HCT116 (cell line): Measurements from ENCODE around the gene FDXR. TPM values are rescaled to one million over a fixed set of nuclear protein-coding genes. Genes with fewer than 3 reads are reported as not detected.

Experiments used
- ATAC-seq: fragments of 200-7000 bp; cut with Tn5 transposase; 2 replicates; pipeline ENCODE4 v1.9.1; 2020; ENCODE audit warnings: mild to moderate bottlenecking, moderate library complexity
- BruUV-seq: library from RNA; stranded (reverse); fragments of 400-500 nt; replicated peaks from 2 replicates; lab custom pipeline; 2021; lab: Mats Ljungman, UMichigan
- CTCF ChIA-PET: fragments of 300-600 bp; sonication (Branson Sonifier 250); formaldehyde crosslinking; loops from one replicate; lab custom pipeline; 2021; ENCODE audit warnings: antibody characterized with exemption; lab: Charles Lee
- POLR2A ChIA-PET: fragments of 300-600, 350-600 bp; sonication (Branson Sonifier 250); formaldehyde crosslinking; loops from one replicate; lab custom pipeline; 2021; ENCODE audit warnings: antibody characterized with exemption; lab: Charles Lee
- RAD21 ChIA-PET, 2 experiments: fragments of 300-600 bp; sonication (Branson Sonifier 250); formaldehyde crosslinking; loops; one replicate each; lab custom pipeline; 2023; ENCODE audit warnings: low total read pairs in 2 of 2; ENCODE audit not compliant: uncharacterized antibody in 2 of 2, unreplicated experiment in 2 of 2, low non-redundant PET in 1 of 2; lab: Charles Lee
- DNase-seq: peaks from one replicate; pipeline ENCODE4 v3.0.0-alpha.2; 2010; ENCODE audit warnings: low read depth, low spot score
- H2AFZ ChIP-seq: fragments of 200-600 bp; shearing (Covaris generic), sonication (generic); 2 replicates; pipeline ENCODE4 v1.6.1; 2017; ENCODE audit warnings: low read depth, mixed run types, mixed read lengths, antibody characterized with exemption, low read length; ENCODE audit not compliant: poor library complexity, severe bottlenecking
- H3K27ac ChIP-seq: 2 replicates; pipeline ENCODE4 v1.5.1; 2012; ENCODE audit warnings: low read depth, low read length
- H3K27me3 ChIP-seq: fragments of 200-600 bp; sonication (generic); 2 replicates; pipeline ENCODE4 v1.6.1; 2016; ENCODE audit warnings: mixed run types, low read length, mixed read lengths; ENCODE audit not compliant: insufficient read depth
- H3K36me3 ChIP-seq, 2 experiments: fragments of 200-500 bp in 1 of 2; fragments of 200-600 bp in 1 of 2; sonication (Bioruptor generic) in 1 of 2; sonication (generic) in 1 of 2; 2 replicates each; pipeline versions ENCODE4 v1.5.1 to v1.6.1; 2014 to 2016; ENCODE audit warnings: low read length in 2 of 2, inconsistent platforms in 1 of 2, mixed read lengths in 1 of 2, mixed run types in 1 of 2; ENCODE audit not compliant: insufficient read depth in 2 of 2, control insufficient read depth in 1 of 2
- H3K4me1 ChIP-seq, 2 experiments: fragments of 200-600 bp in 1 of 2; sonication (generic) in 1 of 2; 2 replicates each; pipeline versions ENCODE4 v1.5.1 to v1.6.1; 2012 to 2017; ENCODE audit warnings: low read length in 2 of 2, inconsistent platforms in 1 of 2, mild to moderate bottlenecking in 1 of 2, mixed read lengths in 1 of 2, mixed run types in 1 of 2, moderate library complexity in 1 of 2; ENCODE audit not compliant: insufficient read depth in 2 of 2, control insufficient read depth in 1 of 2
- H3K4me2 ChIP-seq: fragments of 200-600 bp; sonication (generic); 2 replicates; pipeline ENCODE4 v1.6.1; 2017; ENCODE audit warnings: mixed run types, low read length, mixed read lengths
- H3K4me3 ChIP-seq, 2 experiments: fragments of 200-600 bp in 1 of 2; sonication (generic) in 1 of 2; replicated peaks in 1 of 2; 2 replicates each; pipeline ENCODE4 v1.5.1; 2011 to 2016; ENCODE audit warnings: low read length in 2 of 2, control low read depth in 1 of 2, low read depth in 1 of 2, mild to moderate bottlenecking in 1 of 2, mixed read lengths in 1 of 2, mixed run types in 1 of 2
- H3K79me2 ChIP-seq: fragments of 200-600 bp; sonication (generic); 2 replicates; pipeline ENCODE4 v1.6.1; 2017; ENCODE audit warnings: mild to moderate bottlenecking, mixed run types, low read length, moderate library complexity, mixed read lengths; ENCODE audit not compliant: insufficient read depth
- H3K9ac ChIP-seq: fragments of 200-600 bp; sonication (generic); 2 replicates; pipeline ENCODE4 v1.6.1; 2016; ENCODE audit warnings: low read length, mixed read lengths
- H3K9me2 ChIP-seq: fragments of 200-600 bp; sonication (generic), shearing (Covaris generic); 2 replicates; pipeline ENCODE4 v1.6.1; 2017; ENCODE audit warnings: mixed run types, mild to moderate bottlenecking, moderate library complexity; ENCODE audit not compliant: insufficient read depth
- H3K9me3 ChIP-seq, 2 experiments: fragments of 200-500 bp in 1 of 2; fragments of 200-600 bp in 1 of 2; sonication (Bioruptor generic) in 1 of 2; sonication (generic) in 1 of 2; 2 replicates each; pipeline ENCODE4 v1.6.1; 2014 to 2017; ENCODE audit warnings: low read length in 2 of 2, mixed read lengths in 2 of 2, inconsistent platforms in 1 of 2, low read depth in 1 of 2, mild to moderate bottlenecking in 1 of 2, mixed run types in 1 of 2, moderate library complexity in 1 of 2; ENCODE audit not compliant: control insufficient read depth in 1 of 2, insufficient read depth in 1 of 2
- H4K20me1 ChIP-seq: fragments of 200-600 bp; sonication (generic), shearing (Covaris generic); 2 replicates; pipeline ENCODE4 v1.6.1; 2017; ENCODE audit warnings: mixed run types, mild to moderate bottlenecking, moderate library complexity; ENCODE audit not compliant: insufficient read depth
- EZH2phosphoT487 ChIP-seq: fragments of 200-600 bp; IDR thresholded peaks from 2 replicates; pipeline ENCODE4 v1.6.1; 2018; ENCODE audit warnings: antibody characterized with exemption, borderline replicate concordance
- MAX ChIP-seq: IDR thresholded peaks from 2 replicates; pipeline ENCODE4 v1.6.1; 2012
- POLR2A ChIP-seq: IDR thresholded peaks from 2 replicates; pipeline ENCODE4 v1.7.0; 2011; ENCODE audit warnings: borderline replicate concordance; ENCODE audit not compliant: insufficient read depth, insufficient read length; ENCODE audit errors: extremely low read depth
- RAD21 ChIP-seq: IDR thresholded peaks from 2 replicates; pipeline ENCODE4 v1.6.1; 2012; ENCODE audit warnings: low read depth, mild to moderate bottlenecking
- SP1 ChIP-seq: IDR thresholded peaks from 2 replicates; pipeline ENCODE4 v1.6.1; 2012; ENCODE audit warnings: low read depth
- TCF7L2 ChIP-seq: IDR thresholded peaks from 2 replicates; pipeline ENCODE4 v1.7.0; 2011; ENCODE audit warnings: borderline replicate concordance, inconsistent platforms; ENCODE audit not compliant: insufficient read depth, insufficient read length; ENCODE audit errors: extremely low read depth
- YY1 ChIP-seq: IDR thresholded peaks from 2 replicates; pipeline ENCODE4 v1.6.1; 2011; ENCODE audit warnings: low read length, low read depth, moderate library complexity, mild to moderate bottlenecking; ENCODE audit not compliant: insufficient replicate concordance; ENCODE audit errors: extremely low read depth
- ZNF274 ChIP-seq: fragments of 200-500 bp; sonication (Bioruptor generic); IDR thresholded peaks from 2 replicates; pipeline ENCODE4 v1.6.1; 2014; ENCODE audit warnings: mild to moderate bottlenecking, low read depth, low read length, inconsistent platforms
- intact Hi-C: fragments of 100-400 bp; cut with micrococcal nuclease; formaldehyde crosslinking; loops from 2 replicates; pipeline ENCODE4 v1.10.0; 2022
- total RNA-seq: library from RNA; stranded (reverse); gene quantifications from one replicate; pipeline ENCODE4 v1.2.1, GENCODE V29; 2021; ENCODE audit not compliant: unreplicated experiment
- TF ChIP-seq, protein P1 (sequence below): IDR thresholded peaks from 2 replicates; pipeline ENCODE4 v1.6.1; 2011; ENCODE audit warnings: mild to moderate bottlenecking, low read length, moderate library complexity; ENCODE audit not compliant: insufficient replicate concordance; ENCODE audit errors: extremely low read depth
- TF ChIP-seq, protein P2 (sequence below): IDR thresholded peaks from 2 replicates; pipeline ENCODE4 v1.6.1; 2012; ENCODE audit warnings: low read depth

The FDXR gene
- total RNA-seq, 1 experiment from 2014 or later = 98.8 TPM

DNA sequence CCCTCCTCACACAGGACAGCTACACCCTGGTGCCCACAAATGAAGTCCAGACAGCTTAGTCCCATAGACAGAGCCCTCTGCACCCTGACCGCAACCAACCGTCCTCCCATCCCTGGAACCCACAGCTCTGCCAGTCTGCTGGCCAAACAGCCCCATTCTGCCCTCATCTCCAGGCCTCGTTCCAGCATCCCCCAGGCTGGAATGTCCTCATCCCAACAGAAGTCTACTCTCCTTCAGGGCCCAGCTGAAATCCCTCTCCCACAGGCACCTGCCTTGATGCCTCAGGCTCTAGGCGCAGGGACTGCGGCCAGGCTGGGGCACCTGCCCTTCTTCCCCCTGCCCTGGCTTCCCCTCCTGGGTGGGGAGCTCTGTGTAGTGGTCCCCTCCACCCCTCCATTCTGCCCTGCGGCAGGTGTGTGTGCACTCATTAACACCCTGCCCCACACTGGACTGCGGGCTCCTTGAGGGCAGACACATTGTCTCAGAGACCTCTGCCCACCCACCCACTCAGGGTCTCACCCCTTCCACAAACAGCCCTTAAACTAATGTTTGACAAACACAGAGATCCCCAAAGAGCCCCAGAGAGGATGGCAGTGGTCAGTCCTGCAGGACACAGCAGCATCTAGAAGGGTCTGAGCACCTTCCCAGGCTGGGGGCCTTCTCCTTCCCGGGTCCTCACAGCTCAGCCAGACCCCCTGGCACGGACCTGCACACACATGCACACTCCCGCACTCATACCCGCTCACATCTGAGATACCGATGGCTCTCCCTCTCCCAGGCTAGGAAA is 13.9 kb downstream of the FDXR start:
- intact Hi-C loops = no loop called here
- TF ChIP-seq MAX = no peak
- no peak for TF ChIP-seq EZH2phosphoT487
- no peak for TF ChIP-seq ZNF274
- no peak for TF ChIP-seq YY1
- no peak for TF ChIP-seq SP1
- TF ChIP-seq RAD21 = no peak
- no peak for TF ChIP-seq TCF7L2
- TF ChIP-seq, protein P1, sequence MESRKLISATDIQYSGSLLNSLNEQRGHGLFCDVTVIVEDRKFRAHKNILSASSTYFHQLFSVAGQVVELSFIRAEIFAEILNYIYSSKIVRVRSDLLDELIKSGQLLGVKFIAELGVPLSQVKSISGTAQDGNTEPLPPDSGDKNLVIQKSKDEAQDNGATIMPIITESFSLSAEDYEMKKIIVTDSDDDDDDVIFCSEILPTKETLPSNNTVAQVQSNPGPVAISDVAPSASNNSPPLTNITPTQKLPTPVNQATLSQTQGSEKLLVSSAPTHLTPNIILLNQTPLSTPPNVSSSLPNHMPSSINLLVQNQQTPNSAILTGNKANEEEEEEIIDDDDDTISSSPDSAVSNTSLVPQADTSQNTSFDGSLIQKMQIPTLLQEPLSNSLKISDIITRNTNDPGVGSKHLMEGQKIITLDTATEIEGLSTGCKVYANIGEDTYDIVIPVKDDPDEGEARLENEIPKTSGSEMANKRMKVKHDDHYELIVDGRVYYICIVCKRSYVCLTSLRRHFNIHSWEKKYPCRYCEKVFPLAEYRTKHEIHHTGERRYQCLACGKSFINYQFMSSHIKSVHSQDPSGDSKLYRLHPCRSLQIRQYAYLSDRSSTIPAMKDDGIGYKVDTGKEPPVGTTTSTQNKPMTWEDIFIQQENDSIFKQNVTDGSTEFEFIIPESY = no peak
- TF ChIP-seq, protein P2, sequence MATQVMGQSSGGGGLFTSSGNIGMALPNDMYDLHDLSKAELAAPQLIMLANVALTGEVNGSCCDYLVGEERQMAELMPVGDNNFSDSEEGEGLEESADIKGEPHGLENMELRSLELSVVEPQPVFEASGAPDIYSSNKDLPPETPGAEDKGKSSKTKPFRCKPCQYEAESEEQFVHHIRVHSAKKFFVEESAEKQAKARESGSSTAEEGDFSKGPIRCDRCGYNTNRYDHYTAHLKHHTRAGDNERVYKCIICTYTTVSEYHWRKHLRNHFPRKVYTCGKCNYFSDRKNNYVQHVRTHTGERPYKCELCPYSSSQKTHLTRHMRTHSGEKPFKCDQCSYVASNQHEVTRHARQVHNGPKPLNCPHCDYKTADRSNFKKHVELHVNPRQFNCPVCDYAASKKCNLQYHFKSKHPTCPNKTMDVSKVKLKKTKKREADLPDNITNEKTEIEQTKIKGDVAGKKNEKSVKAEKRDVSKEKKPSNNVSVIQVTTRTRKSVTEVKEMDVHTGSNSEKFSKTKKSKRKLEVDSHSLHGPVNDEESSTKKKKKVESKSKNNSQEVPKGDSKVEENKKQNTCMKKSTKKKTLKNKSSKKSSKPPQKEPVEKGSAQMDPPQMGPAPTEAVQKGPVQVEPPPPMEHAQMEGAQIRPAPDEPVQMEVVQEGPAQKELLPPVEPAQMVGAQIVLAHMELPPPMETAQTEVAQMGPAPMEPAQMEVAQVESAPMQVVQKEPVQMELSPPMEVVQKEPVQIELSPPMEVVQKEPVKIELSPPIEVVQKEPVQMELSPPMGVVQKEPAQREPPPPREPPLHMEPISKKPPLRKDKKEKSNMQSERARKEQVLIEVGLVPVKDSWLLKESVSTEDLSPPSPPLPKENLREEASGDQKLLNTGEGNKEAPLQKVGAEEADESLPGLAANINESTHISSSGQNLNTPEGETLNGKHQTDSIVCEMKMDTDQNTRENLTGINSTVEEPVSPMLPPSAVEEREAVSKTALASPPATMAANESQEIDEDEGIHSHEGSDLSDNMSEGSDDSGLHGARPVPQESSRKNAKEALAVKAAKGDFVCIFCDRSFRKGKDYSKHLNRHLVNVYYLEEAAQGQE = no peak
- TF ChIP-seq POLR2A = no peak
- CTCF ChIA-PET = interaction anchor here (1.3 to 3.0 kb wide), 4 partner anchors 12 to 114 kb away, joined by 3 to 17 read pairs (median 6); partner anchors contain the start of gene FDXR
- H2AFZ ChIP-seq = no peak overlapping the region
- H3K4me2 ChIP-seq = no peak overlapping the region
- peaks cover 0 to 12% of the 10 kb centered on the region in 2 experiments; a peak in 1 of 4 replicates for H3K4me1 ChIP-seq
- H3K9me3 ChIP-seq = no peaks in the 10 kb centered on the region
- H3K36me3 ChIP-seq = peaks cover 3 to 10% of the 10 kb centered on the region in 2 experiments; a peak in 3 of 4 replicates
- H3K79me2 ChIP-seq = no peaks in the 10 kb centered on the region
- no peaks in the 10 kb centered on the region for H3K9me2 ChIP-seq
- no peaks in the 10 kb centered on the region; the same call in 1 of the 2 replicates for H3K27me3 ChIP-seq
- DNase-seq (no peak), ATAC-seq (no peak)
- H4K20me1 ChIP-seq = no peaks in the 10 kb centered on the region
- POLR2A ChIA-PET = interaction anchor here (2.3 kb wide), 1 partner anchor 14 kb away, joined by 12 read pairs; the partner anchor contains the start of gene FDXR
- H3K27ac ChIP-seq = no peak overlapping the region
- BruUV-seq = no TSS peak
- RAD21 ChIA-PET = no interaction called here
- H3K4me3 ChIP-seq = no peak overlapping the region
- no peak overlapping the region for H3K9ac ChIP-seq
